HUES48 (cell line): ENCODE measurements around the gene KCTD20.
"Not testable (repeated sequence)": the region's sequence is repeated elsewhere in the genome, so short reads cannot be mapped to it uniquely, and the experiment has no call there.

Experiments
- H3K27ac ChIP-seq: one replicate; pipeline ENCODE4 v1.7.0; 2013; ENCODE audit warnings: low read depth, low read length, inconsistent platforms
- H3K27me3 ChIP-seq: 2 replicates; pipeline ENCODE4 v1.6.1; 2013; ENCODE audit warnings: mild to moderate bottlenecking, low read length; ENCODE audit not compliant: control insufficient read depth, insufficient read depth
- H3K36me3 ChIP-seq: 2 replicates; pipeline ENCODE4 v1.6.1; 2013; ENCODE audit warnings: low read length; ENCODE audit not compliant: control insufficient read depth, insufficient read depth
- H3K4me1 ChIP-seq: 2 replicates; pipeline ENCODE4 v1.6.1; 2013; ENCODE audit warnings: mild to moderate bottlenecking, low read length; ENCODE audit not compliant: control insufficient read depth, insufficient read depth
- H3K4me3 ChIP-seq: 2 replicates; pipeline ENCODE4 v1.5.1; 2013; ENCODE audit warnings: mild to moderate bottlenecking, low read depth, low read length
- H3K9ac ChIP-seq: 2 replicates; pipeline ENCODE4 v1.6.1; 2013; ENCODE audit warnings: mild to moderate bottlenecking, low read depth, low read length, moderate library complexity
- H3K9me3 ChIP-seq: 2 replicates; pipeline ENCODE4 v1.6.1; 2013; ENCODE audit warnings: low read length; ENCODE audit not compliant: control insufficient read depth, insufficient read depth

The KCTD20 gene

GRCh38 chr6:36442671-36443470, at the start of gene KCTD20, which contains the start of gene PXT1:
Gene KCTD20 (plus strand): TSS chr6:36443000. CDS start chr6:36470098, 27,098 bp downstream.
Gene PXT1 (minus strand): TSS chr6:36442854. CDS start chr6:36426082, 16,772 bp downstream.
- Histone ChIP-seq H3K9me3 (no peaks in the 10 kb centered on the region), H3K4me3 (peak within 1 kb of the TSS; percentile 89), H3K27ac (peak within 1 kb of the TSS; percentile 91), H3K4me1 (peaks cover 18% of the 10 kb centered on the region), H3K9ac (peak within 1 kb of the TSS; percentile 85), H3K36me3 (no peaks in the 10 kb centered on the region), H3K27me3 (no peaks in the 10 kb centered on the region)

- no peak overlapping the region for H3K4me3 ChIP-seq
- no peak overlapping the region for H3K27ac ChIP-seq
- no peaks in the 10 kb centered on the region for H3K36me3 ChIP-seq
- H3K9ac ChIP-seq, result no peak overlapping the region
- no peaks in the 10 kb centered on the region; the same call in 1 of the 2 replicates for H3K27me3 ChIP-seq
- no peaks in the 10 kb centered on the region for H3K9me3 ChIP-seq
- no peaks in the 10 kb centered on the region for H3K4me1 ChIP-seq
Measured at GRCh38 chr6:36399970-36400369, 42.8 kb upstream of the KCTD20 start.

- Histone ChIP-seq H3K36me3 (no peaks in the 10 kb centered on the region), H3K4me1 (no peaks in the 10 kb centered on the region), H3K27me3 (no peaks in the 10 kb centered on the region; the same call in 1 of the 2 replicates), H3K9ac (no peak overlapping the region), H3K27ac (no peak overlapping the region), H3K4me3 (no peak overlapping the region), H3K9me3 (no peaks in the 10 kb centered on the region)
Measured at GRCh38 chr6:36402481-36402880, 40.3 kb upstream of the KCTD20 start.

- H3K27me3 ChIP-seq, result no peaks in the 10 kb centered on the region; the same call in 1 of the 2 replicates
- H3K9me3 ChIP-seq, result no peaks in the 10 kb centered on the region
Measured at GRCh38 chr6:36404164-36404563, 38.6 kb upstream of the KCTD20 start.

GRCh38 chr6:36409718-36410117, 33.1 kb upstream of the KCTD20 start:
- not testable (repeated sequence) for H3K9ac ChIP-seq, H3K9me3 ChIP-seq, H3K36me3 ChIP-seq, H3K4me3 ChIP-seq, H3K4me1 ChIP-seq, H3K27me3 ChIP-seq, H3K27ac ChIP-seq

More at GRCh38 chr6:36404164-36404563, 38.6 kb upstream of the KCTD20 start:
- H3K4me3 ChIP-seq, result no peak overlapping the region
- H3K9ac ChIP-seq, result no peak overlapping the region
- H3K36me3 ChIP-seq, result no peaks in the 10 kb centered on the region
- H3K27ac ChIP-seq, result no peak overlapping the region
- H3K4me1 ChIP-seq, result no peaks in the 10 kb centered on the region

- Histone ChIP-seq H3K9ac (no peak overlapping the region), H3K27me3 (no peaks in the 10 kb centered on the region), H3K4me1 (no peaks in the 10 kb centered on the region), H3K27ac (no peak overlapping the region), H3K4me3 (no peak overlapping the region), H3K9me3 (no peaks in the 10 kb centered on the region), H3K36me3 (no peaks in the 10 kb centered on the region)
Measured at GRCh38 chr6:36413489-36414480, 29.0 kb upstream of the KCTD20 start.

- no peaks in the 10 kb centered on the region for H3K27me3 ChIP-seq
- no peak overlapping the region for H3K4me3 ChIP-seq
- no peak overlapping the region for H3K9ac ChIP-seq
- H3K36me3 ChIP-seq, result no peaks in the 10 kb centered on the region
- no peaks in the 10 kb centered on the region for H3K9me3 ChIP-seq
- H3K4me1 ChIP-seq, result no peaks in the 10 kb centered on the region
- no peak overlapping the region for H3K27ac ChIP-seq
Measured at GRCh38 chr6:36414481-36414880, 28.3 kb upstream of the KCTD20 start.

- no peaks in the 10 kb centered on the region for H3K9me3 ChIP-seq
- no peak overlapping the region for H3K9ac ChIP-seq
- no peaks in the 10 kb centered on the region for H3K36me3 ChIP-seq
- no peak overlapping the region for H3K27ac ChIP-seq
- no peak overlapping the region for H3K4me3 ChIP-seq
- H3K27me3 ChIP-seq, result no peaks in the 10 kb centered on the region
- H3K4me1 ChIP-seq, result peaks cover 6% of the 10 kb centered on the region; the same call in 1 of the 2 replicates
Measured at GRCh38 chr6:36418558-36418957, 24.2 kb upstream of the KCTD20 start.

- Histone ChIP-seq H3K27me3 (no peaks in the 10 kb centered on the region), H3K4me3 (no peak overlapping the region), H3K36me3 (no peaks in the 10 kb centered on the region)
Measured at GRCh38 chr6:36419310-36419709, 23.5 kb upstream of the KCTD20 start.

GRCh38 chr6:36422714-36423100, 20.1 kb upstream of the KCTD20 start:
- no peaks in the 10 kb centered on the region for H3K27me3 ChIP-seq
- peak overlapping the region; percentile 33; the same call in 1 of the 2 replicates for H3K9ac ChIP-seq
- H3K4me3 ChIP-seq, result peak overlapping the region; percentile 70
- H3K27ac ChIP-seq, result peak overlapping the region; percentile 54
- H3K9me3 ChIP-seq, result no peaks in the 10 kb centered on the region
- H3K4me1 ChIP-seq, result peaks cover 6% of the 10 kb centered on the region; the same call in 1 of the 2 replicates
- H3K36me3 ChIP-seq, result no peaks in the 10 kb centered on the region

More at GRCh38 chr6:36419310-36419709, 23.5 kb upstream of the KCTD20 start:
- Histone ChIP-seq H3K27ac (no peak overlapping the region), H3K4me1 (peaks cover 6% of the 10 kb centered on the region; the same call in 1 of the 2 replicates), H3K9me3 (no peaks in the 10 kb centered on the region), H3K9ac (no peak overlapping the region)
